GM12875 (cell line): ENCODE data around the gene SLN.

Experiments
- H3K4me3 ChIP-seq: one replicate; pipeline ENCODE4 v1.5.1; 2011; ENCODE audit warnings: low read depth, low read length, control low read depth
- CTCF ChIP-seq: IDR thresholded peaks from 2 replicates; pipeline ENCODE4 v1.5.1; 2011; ENCODE audit warnings: low read depth, mild to moderate bottlenecking, control low read depth, inconsistent platforms, low read length, moderate library complexity, borderline replicate concordance; ENCODE audit not compliant: insufficient read depth

The SLN gene

DNA sequence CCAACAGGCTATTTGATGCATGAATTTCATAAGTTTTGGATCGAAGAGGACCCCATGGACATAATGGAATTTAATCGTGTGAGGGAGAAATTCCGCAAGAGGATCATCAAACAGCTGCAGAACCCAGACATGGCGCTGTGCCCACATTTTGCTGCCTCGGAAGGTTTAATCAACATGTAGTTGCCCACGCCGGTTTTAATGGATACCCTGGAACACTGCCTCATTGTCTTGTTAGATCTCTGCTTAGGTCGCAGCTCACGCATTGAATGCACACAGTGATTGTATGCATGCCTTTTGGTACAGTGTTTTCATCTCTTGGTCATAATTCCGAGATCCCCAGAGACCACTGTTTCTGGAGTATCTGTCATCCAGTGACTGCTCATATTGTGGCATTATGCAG lies 46.8 kb downstream of the SLN start:
- H3K4me3 ChIP-seq: no peak overlapping the region
- no peak for TF ChIP-seq CTCF

- H3K4me3 ChIP-seq: no peak overlapping the region
- no peak for TF ChIP-seq CTCF
Measured at GRCh38 chr11:107661656-107662055, 50.2 kb downstream of the SLN start.

DNA sequence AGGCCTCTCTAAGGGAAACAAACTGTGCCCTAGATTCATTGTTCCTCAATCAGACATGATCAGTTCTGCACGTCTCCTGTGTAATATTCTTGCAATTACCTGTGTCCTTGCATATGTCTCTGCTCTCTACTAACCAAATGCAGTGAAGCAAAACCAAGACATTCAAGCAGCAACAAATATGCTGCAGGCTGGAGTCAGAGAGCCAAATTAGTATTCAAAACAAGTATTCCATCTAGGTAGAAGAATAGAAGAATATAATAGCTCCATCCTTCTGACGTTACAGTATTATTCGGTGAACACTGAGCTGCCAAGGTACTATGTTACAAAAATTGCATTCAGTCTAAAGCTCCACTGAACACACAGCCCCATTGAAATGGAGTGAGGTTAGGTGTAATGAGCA lies 51.8 kb downstream of the SLN start:
- no peak for TF ChIP-seq CTCF

DNA sequence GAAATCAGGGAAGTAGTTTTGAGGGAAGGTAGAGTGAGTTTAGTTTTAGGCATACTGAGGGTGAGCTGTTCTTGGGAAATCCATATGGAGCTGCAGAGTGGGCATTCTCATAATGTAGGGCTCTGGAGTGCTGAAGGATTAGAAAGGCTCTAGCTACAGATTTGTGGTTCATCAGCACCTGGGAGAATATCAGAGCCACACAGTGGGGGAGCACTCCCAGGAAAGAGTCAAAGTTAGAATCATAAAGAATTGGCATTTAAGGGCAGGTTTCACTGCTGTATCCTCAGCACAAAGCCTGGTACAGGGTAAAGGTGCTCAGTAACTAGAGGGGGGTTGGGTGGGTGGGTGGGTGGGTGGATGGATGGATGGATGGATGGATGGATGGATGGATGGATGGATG lies 52.5 kb downstream of the SLN start:
- no peak for TF ChIP-seq CTCF

More for the DNA sequence above, 51.8 kb downstream of the SLN start:
- no peak overlapping the region for H3K4me3 ChIP-seq

More for the DNA sequence above, 52.5 kb downstream of the SLN start:
- no peak overlapping the region for H3K4me3 ChIP-seq
